ENCODE data around the gene AP2M1. TPM values are rescaled to one million over a fixed set of nuclear protein-coding genes. Genes with fewer than 3 reads are reported as not detected.
A peak's percentile ranks its signal among the peaks of the same experiment; 100 is the strongest.

The AP2M1 gene
- total RNA-seq, 1 donor from 2014 or later: 274 TPM

DNA sequence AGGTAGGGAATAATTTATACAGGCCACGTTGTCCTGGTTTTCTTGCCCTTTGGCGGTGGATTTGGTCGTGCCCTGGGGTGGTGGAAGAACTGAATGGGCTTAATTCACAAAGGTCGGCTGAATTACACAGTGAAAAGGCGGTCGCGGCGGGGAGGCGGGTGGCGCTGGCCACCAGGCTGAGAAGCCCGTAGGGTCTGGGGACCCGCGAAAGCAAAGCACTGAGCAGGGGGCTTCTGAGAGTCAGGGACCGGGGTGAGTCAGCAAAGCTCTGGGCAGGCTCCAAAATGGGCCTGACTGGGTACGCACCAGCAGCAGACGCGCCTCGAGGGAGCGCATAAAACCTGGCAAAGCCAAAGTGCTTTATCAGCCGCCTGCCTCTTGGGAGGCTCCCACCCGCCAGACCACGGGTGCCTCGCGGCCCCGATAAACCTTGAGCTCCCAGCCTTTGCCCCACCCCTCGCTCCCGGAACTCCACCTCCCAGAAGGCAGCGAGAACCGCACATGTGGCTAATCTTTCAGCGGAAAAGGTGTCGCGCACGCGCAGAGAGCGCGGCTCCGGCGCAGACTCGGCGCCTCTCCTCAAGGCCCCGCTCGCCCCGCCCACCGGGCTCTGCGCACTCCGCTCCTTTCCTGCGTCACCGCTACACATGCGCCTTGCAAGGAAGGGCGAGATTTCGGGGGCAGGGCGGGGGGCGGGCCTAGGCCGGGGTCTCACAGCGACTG, 11.0 kb downstream of the AP2M1 start:
- TF ChIP-seq, protein P1, sequence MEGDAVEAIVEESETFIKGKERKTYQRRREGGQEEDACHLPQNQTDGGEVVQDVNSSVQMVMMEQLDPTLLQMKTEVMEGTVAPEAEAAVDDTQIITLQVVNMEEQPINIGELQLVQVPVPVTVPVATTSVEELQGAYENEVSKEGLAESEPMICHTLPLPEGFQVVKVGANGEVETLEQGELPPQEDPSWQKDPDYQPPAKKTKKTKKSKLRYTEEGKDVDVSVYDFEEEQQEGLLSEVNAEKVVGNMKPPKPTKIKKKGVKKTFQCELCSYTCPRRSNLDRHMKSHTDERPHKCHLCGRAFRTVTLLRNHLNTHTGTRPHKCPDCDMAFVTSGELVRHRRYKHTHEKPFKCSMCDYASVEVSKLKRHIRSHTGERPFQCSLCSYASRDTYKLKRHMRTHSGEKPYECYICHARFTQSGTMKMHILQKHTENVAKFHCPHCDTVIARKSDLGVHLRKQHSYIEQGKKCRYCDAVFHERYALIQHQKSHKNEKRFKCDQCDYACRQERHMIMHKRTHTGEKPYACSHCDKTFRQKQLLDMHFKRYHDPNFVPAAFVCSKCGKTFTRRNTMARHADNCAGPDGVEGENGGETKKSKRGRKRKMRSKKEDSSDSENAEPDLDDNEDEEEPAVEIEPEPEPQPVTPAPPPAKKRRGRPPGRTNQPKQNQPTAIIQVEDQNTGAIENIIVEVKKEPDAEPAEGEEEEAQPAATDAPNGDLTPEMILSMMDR (conservative IDR thresholded peaks at IDR 0.05; ENCODE audit: low read depth, low read length): no peak
- DNase-seq (ENCODE audit: low read depth): peak; percentile 72
- H3K4me3 ChIP-seq (ENCODE audit: low read depth, low read length): peak overlapping the region; percentile 89

DNA sequence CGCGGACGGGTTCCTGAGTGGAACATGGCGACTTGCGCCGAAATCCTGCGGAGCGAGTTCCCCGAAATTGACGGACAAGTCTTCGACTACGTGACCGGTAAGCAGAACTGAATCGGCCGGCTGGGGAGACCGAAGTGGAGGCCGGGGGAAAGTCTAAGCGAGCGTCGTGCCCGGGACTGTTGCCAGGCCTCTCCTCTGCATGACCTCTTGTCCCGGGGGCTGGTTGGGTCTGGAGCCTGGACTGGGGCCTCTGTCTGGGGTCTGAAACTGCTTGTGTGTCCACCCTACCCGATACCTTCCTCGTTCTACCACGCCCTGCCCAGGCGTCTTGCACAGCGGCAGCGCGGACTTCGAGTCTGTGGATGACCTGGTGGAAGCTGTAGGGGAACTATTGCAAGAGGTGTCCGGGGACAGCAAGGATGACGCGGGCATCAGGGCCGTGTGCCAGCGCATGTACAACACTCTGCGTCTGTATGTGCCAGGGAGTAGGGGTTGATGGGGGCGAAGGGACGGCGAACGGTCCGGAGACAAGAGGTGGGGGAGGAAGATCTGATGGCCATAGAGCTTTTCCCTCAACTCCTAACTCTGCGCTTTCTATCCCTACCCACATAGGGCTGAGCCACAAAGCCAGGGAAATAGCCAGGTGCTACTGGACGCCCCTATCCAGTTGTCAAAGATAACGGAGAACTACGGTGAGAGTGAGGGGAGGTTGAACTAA, 11.7 kb downstream of the AP2M1 start, which contains the start of gene ABCF3:
Gene ABCF3, plus strand, starts transcription at position 16 of the 718 bp plus-strand sequence. Its CDS starts 9 bp downstream, at position 25.
- peak within 1 kb of the TSS; percentile 89 for H3K4me3 ChIP-seq (ENCODE audit: low read depth, low read length)
- TF ChIP-seq, protein P1 (conservative IDR thresholded peaks at IDR 0.05; ENCODE audit: low read depth, low read length): no peak
- no peak for DNase-seq (ENCODE audit: low read depth)

DNA sequence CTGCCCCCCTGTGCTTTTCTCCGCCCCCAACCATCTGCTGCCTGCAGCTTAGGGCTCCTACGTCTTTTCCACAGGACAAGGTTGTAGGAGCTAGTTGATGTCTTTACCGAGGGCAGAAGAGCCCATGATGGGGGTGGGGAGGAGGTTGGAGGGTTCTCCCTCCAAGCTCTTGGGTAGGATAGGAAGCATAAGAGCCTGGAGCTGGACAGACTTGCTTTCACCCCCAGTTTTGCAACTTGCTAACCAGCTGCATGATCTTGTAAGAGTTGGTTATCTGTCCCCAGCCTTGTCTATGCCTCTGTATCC, 12.2 kb downstream of the AP2M1 start:
- no peak for DNase-seq (ENCODE audit: low read depth)
- TF ChIP-seq, protein P1 (conservative IDR thresholded peaks at IDR 0.05; ENCODE audit: low read depth, low read length): no peak
- H3K4me3 ChIP-seq (ENCODE audit: low read depth, low read length): peak overlapping the region; percentile 89

DNA sequence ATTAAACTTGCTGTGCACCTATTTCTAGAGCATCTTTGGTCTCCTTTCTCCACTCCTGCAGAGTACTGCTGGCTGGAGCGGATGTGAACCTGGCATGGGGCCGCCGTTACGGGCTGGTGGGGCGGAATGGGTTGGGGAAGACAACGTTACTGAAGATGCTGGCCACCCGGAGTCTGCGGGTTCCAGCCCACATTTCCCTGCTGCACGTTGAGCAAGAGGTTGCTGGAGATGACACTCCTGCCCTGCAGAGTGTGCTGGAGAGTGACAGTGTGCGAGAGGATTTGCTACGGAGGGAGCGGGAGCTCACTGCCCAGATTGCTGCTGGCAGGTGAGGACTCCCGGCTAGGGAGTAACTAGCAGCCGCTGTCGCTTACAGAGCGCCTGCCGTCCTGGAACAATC, 13.4 kb downstream of the AP2M1 start:
- no peak for DNase-seq (ENCODE audit: low read depth)

DNA sequence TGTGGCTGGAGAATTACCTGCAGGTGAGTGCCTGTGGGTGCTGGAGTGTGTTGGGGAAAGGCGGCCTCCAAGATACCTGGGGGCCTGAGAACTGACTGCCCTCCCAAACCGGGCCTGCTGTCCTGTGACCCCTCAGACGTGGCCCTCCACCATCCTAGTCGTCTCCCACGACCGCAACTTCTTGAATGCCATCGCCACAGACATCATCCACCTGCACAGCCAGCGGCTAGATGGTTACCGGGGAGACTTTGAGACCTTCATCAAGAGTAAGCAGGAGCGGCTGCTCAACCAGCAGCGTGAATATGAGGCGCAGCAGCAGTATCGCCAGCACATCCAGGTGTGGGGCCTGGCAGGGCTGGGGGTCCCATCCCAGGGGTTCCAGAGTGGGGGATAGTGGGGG, 14.8 kb downstream of the AP2M1 start:
- no peak for DNase-seq (ENCODE audit: low read depth)
- TF ChIP-seq, protein P1 (conservative IDR thresholded peaks at IDR 0.05; ENCODE audit: low read depth, low read length): no peak
- H3K4me3 ChIP-seq (ENCODE audit: low read depth, low read length): no peak overlapping the region

More for the DNA sequence above, 13.4 kb downstream of the AP2M1 start:
- TF ChIP-seq, protein P1 (conservative IDR thresholded peaks at IDR 0.05; ENCODE audit: low read depth, low read length): no peak
- no peak overlapping the region for H3K4me3 ChIP-seq (ENCODE audit: low read depth, low read length)

DNA sequence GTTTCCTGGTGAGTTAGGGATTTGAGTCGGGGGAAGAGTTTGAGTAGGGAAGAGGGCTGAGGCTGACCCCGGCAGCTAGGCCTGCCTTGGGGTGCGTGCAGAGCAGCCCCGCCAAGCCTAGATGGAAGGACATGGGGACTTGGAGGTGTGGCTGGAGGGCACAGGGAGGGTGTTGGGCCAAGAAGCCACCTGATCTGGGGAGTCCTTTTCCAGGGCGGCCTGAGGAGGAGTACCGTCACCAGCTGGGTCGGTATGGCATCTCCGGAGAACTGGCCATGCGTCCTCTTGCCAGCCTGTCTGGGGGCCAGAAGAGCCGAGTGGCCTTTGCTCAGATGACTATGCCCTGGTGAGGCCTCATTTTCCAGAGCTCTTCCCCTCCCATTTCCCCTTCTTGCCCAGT, 18.2 kb downstream of the AP2M1 start:
- no peak for DNase-seq (ENCODE audit: low read depth)
- TF ChIP-seq, protein P1 (conservative IDR thresholded peaks at IDR 0.05; ENCODE audit: low read depth, low read length): no peak
- H3K4me3 ChIP-seq (ENCODE audit: low read depth, low read length): no peak overlapping the region

Data from epithelial cell of proximal tubule (primary cell).